Fibroblast of lung (primary cell): ENCODE measurements around the gene SLC17A9.

Experiments
- EZH2 ChIP-seq: IDR thresholded peaks from 2 replicates; pipeline ENCODE4 v1.5.1; 2012; ENCODE audit warnings: low read length, control low read depth, mild to moderate bottlenecking; ENCODE audit errors: missing control alignments
- TF ChIP-seq, protein P1 (sequence below), 2 donors: IDR thresholded peaks in 1 of 2; conservative IDR thresholded peaks in 1 of 2; 1 replicate in 1 of 2; 2 replicates in 1 of 2; pipeline ENCODE4 v1.5.1; 2011 to 2012; ENCODE audit warnings: low read length in 2 of 2, control low read depth in 1 of 2, inconsistent platforms in 1 of 2, low read depth in 1 of 2, mild to moderate bottlenecking in 1 of 2

DNA sequence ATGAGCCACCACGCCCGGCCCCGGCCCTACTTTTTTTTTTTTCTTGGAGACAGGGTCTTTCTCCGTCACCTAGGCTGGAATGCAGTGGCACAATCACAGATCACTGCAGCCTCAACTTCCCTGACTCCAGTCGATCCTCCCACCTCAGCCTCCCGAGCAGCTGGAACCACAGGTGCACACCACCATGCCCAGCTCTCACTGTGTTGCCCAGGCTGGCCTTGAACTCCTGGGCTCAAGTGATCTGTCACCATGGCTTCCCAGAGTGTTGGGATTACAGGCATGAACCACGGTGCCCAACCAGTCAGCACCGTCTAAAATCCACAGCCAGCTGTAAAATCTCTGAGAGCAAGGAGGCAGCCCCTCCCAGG is 17.4 kb downstream of the SLC17A9 start:
- TF ChIP-seq, protein P1, sequence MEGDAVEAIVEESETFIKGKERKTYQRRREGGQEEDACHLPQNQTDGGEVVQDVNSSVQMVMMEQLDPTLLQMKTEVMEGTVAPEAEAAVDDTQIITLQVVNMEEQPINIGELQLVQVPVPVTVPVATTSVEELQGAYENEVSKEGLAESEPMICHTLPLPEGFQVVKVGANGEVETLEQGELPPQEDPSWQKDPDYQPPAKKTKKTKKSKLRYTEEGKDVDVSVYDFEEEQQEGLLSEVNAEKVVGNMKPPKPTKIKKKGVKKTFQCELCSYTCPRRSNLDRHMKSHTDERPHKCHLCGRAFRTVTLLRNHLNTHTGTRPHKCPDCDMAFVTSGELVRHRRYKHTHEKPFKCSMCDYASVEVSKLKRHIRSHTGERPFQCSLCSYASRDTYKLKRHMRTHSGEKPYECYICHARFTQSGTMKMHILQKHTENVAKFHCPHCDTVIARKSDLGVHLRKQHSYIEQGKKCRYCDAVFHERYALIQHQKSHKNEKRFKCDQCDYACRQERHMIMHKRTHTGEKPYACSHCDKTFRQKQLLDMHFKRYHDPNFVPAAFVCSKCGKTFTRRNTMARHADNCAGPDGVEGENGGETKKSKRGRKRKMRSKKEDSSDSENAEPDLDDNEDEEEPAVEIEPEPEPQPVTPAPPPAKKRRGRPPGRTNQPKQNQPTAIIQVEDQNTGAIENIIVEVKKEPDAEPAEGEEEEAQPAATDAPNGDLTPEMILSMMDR (conservative IDR thresholded peaks at IDR 0.05 in 1 of 2, IDR thresholded peaks at IDR 0.05 in 1 of 2; ENCODE audit: low read depth in 1 of 2, low read length in 2 of 2), result no peak
- no peak for TF ChIP-seq EZH2
